ENCODE data around the gene ABCF1.

Gene ABCF1

DNA sequence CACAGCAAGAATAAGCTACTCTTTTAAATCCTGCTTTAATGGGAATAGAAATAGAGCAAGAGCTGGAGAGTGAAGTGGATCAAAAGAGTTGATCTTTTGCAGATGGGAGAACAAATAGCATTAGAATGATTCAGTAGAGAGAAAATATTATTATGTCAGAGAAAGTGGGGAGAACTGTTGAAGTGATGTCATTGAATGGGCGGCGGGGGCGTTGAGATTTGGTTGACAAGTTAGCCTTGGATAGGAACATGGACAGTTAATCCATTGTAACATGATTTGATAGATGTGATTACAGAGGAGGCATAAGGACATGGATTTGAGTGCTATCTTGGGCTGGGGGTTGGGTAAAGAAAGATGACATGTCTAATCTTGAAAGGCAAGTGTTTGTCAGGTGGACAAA is 64.6 kb downstream of the ABCF1 start:
- DNase-seq (ENCODE audit: low read depth): no peak
- no peak overlapping the region for H3K4me3 ChIP-seq (ENCODE audit: low read length)
- TF ChIP-seq, protein P1, sequence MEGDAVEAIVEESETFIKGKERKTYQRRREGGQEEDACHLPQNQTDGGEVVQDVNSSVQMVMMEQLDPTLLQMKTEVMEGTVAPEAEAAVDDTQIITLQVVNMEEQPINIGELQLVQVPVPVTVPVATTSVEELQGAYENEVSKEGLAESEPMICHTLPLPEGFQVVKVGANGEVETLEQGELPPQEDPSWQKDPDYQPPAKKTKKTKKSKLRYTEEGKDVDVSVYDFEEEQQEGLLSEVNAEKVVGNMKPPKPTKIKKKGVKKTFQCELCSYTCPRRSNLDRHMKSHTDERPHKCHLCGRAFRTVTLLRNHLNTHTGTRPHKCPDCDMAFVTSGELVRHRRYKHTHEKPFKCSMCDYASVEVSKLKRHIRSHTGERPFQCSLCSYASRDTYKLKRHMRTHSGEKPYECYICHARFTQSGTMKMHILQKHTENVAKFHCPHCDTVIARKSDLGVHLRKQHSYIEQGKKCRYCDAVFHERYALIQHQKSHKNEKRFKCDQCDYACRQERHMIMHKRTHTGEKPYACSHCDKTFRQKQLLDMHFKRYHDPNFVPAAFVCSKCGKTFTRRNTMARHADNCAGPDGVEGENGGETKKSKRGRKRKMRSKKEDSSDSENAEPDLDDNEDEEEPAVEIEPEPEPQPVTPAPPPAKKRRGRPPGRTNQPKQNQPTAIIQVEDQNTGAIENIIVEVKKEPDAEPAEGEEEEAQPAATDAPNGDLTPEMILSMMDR (conservative IDR thresholded peaks at IDR 0.05; ENCODE audit: low read length): no peak

DNA sequence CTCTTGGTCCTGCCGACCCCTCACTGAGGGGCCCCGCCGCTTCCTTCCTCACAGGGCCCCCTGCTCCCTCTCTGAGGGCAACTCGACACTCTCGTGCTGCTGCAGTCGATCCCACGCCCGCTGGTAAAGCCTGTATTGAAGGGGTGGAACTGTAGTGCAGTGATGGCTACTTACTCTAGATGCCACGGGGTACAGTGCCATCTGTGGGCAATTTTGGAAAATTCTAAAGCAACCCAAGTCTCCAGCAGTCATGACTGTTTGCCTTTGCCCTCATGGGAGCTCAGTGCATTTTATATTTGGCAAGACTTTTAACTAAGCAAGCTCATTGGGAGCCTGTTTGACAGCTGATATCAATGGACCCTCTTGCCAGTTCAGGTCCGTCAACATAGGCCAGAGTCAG is 69.2 kb downstream of the ABCF1 start:
- no peak overlapping the region for H3K4me3 ChIP-seq (ENCODE audit: low read length)
- DNase-seq (ENCODE audit: low read depth): no peak
- TF ChIP-seq, protein P1 (conservative IDR thresholded peaks at IDR 0.05; ENCODE audit: low read length): no peak

DNA sequence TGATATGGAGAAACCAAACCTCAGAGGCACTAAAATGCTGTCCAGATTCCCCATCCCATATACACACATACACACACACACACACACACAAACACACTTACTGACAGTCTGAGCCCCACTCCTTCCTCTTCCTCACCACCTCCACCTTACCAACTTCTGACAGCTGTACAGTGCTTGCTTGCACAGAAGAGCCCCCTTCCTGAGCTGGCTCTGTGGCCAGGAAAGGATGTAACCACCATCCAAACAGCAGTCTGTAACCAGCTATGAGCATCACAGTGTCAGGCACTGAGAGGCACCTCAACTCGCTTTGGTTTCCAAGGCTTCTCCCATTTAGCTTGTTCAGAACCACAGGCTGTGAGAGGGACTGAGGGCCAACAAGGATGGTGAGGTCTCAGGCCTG is 69.8 kb downstream of the ABCF1 start:
- no peak for DNase-seq (ENCODE audit: low read depth)
- H3K4me3 ChIP-seq (ENCODE audit: low read length): no peak overlapping the region
- TF ChIP-seq, protein P1 (conservative IDR thresholded peaks at IDR 0.05; ENCODE audit: low read length): no peak
